Vagina (tissue), 2 donors: ENCODE measurements around the gene CLDN11. TPM values are rescaled to one million over a fixed set of nuclear protein-coding genes. Genes with fewer than 3 reads are reported as not detected.

Source experiments
- DNase-seq, 2 donors: peaks; one replicate each; pipeline ENCODE4 v3.0.0-alpha.2; 2017; ENCODE audit errors: extremely low spot score in 2 of 2
- H3K27ac ChIP-seq: fragments of 200-600 bp; sonication (generic); one replicate; pipeline ENCODE4 v1.5.1; 2019
- H3K27me3 ChIP-seq: fragments of 200-600 bp; sonication (generic); one replicate; pipeline ENCODE4 v1.5.1; 2019
- H3K36me3 ChIP-seq, 2 donors: fragments of 200-600 bp; sonication (generic); one replicate each; pipeline ENCODE4 v1.5.1; 2017 to 2019
- H3K4me1 ChIP-seq: fragments of 200-600 bp; sonication (generic); one replicate; pipeline ENCODE4 v1.5.1; 2019
- H3K4me3 ChIP-seq, 2 donors: fragments of 200-600 bp; sonication (generic); 1 replicate in 1 of 2; 2 replicates in 1 of 2; pipeline ENCODE4 v1.5.1; 2016 to 2019
- H3K9me3 ChIP-seq: fragments of 200-600 bp; sonication (generic); one replicate; pipeline ENCODE4 v1.5.1; 2019
- POLR2A ChIP-seq, 2 donors: fragments of 450-650 bp; IDR thresholded peaks; one replicate each; pipeline ENCODE4 v1.6.1; 2017; ENCODE audit warnings: antibody characterized with exemption in 2 of 2, mild to moderate bottlenecking in 2 of 2, moderate library complexity in 2 of 2
- POLR2AphosphoS5 ChIP-seq, 2 donors: sonication (generic); formaldehyde crosslinking; IDR thresholded peaks; one replicate each; pipeline ENCODE4 v1.9.0; 2017; ENCODE audit warnings: antibody characterized with exemption in 2 of 2, mild to moderate bottlenecking in 2 of 2, low read depth in 1 of 2; ENCODE audit not compliant: insufficient read depth in 1 of 2
- intact Hi-C: fragments of 100-400 bp; cut with DNase I; formaldehyde crosslinking; loops from one replicate; pipeline ENCODE4 v1.15.1; 2023
- microRNA-seq: library from miRNA; unstranded; fragments of <30 nt; microRNA quantifications from one replicate; pipeline ENCODE4, GENCODE V29; 2017; ENCODE audit warnings: borderline number of aligned reads, borderline replicate concordance
- total RNA-seq: library from RNA; depleted of rRNA; stranded (reverse); fragments of >200 nt; gene quantifications from one replicate; pipeline ENCODE4 v1.2.3, GENCODE V29; 2016
- TF ChIP-seq, protein P1 (sequence below), 3 experiments: fragments of 450-650 bp in 2 of 3; fragments of 200-600 bp in 1 of 3; sonication (generic) in 1 of 3; IDR thresholded peaks; one replicate each; pipeline ENCODE4 v1.5.1; 2017 to 2019; ENCODE audit warnings: antibody characterized with exemption in 3 of 3, mild to moderate bottlenecking in 2 of 3, moderate library complexity in 2 of 3

Gene CLDN11
- total RNA-seq, 1 donor from 2014 or later, result 136 TPM

DNA sequence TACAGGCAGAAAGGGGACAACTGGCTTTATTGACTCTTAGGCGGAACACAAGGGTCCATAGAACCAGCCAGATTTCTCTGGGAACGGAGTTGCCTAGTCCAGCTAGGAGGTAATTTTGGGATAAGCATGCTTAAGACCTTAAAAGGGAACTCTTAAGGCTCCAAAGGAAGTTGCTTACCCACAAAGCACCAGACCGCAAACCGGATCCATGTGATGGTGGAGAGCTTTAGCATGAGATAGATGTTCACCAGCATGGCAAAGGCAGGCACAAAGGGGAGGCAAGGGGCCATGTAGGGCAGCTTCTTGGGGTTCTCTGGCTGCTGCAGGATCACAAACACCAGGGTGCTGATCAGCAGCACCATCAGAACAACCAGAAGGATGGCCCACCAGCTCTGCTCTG lies 61.4 kb downstream of the CLDN11 start:
- H3K4me1 ChIP-seq, result peaks cover under 1% of the 10 kb centered on the region
- TF ChIP-seq, protein P1, sequence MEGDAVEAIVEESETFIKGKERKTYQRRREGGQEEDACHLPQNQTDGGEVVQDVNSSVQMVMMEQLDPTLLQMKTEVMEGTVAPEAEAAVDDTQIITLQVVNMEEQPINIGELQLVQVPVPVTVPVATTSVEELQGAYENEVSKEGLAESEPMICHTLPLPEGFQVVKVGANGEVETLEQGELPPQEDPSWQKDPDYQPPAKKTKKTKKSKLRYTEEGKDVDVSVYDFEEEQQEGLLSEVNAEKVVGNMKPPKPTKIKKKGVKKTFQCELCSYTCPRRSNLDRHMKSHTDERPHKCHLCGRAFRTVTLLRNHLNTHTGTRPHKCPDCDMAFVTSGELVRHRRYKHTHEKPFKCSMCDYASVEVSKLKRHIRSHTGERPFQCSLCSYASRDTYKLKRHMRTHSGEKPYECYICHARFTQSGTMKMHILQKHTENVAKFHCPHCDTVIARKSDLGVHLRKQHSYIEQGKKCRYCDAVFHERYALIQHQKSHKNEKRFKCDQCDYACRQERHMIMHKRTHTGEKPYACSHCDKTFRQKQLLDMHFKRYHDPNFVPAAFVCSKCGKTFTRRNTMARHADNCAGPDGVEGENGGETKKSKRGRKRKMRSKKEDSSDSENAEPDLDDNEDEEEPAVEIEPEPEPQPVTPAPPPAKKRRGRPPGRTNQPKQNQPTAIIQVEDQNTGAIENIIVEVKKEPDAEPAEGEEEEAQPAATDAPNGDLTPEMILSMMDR (IDR thresholded peaks at IDR 0.05), result no peak
- no peak for TF ChIP-seq POLR2A (IDR thresholded peaks at IDR 0.05)
- no peak for TF ChIP-seq POLR2AphosphoS5 (IDR thresholded peaks at IDR 0.05; ENCODE audit: insufficient read depth in 1 of 2, low read depth in 1 of 2)
- H3K27me3 ChIP-seq, result no peaks in the 10 kb centered on the region
- H3K9me3 ChIP-seq, result no peaks in the 10 kb centered on the region
- no peak overlapping the region for H3K4me3 ChIP-seq
- no peak for DNase-seq
- no peak overlapping the region for H3K27ac ChIP-seq
- intact Hi-C loops, result no loop called here
- H3K36me3 ChIP-seq, result no peaks in the 10 kb centered on the region

DNA sequence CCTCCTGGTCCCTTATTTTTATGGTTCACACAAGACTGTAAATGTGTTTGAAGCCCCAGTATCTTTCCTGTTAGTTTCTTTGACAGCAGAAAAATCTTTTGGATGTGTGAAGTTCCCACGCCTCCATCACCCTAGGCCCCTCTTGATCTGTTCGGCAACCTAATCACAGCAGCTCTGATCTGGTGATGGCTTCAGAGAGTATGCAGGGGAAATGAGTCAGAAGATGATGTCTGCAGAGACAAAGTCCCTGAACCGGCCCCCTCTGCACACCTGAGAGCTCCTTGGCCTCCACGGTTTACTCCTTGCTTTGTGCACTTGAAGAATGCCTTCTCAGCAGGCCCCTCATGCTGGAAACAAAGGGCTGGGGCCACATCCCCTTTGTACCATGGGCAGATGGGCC lies 63.5 kb downstream of the CLDN11 start:
- Histone ChIP-seq H3K4me1 (no peaks in the 10 kb centered on the region), H3K4me3 (no peak overlapping the region), H3K27ac (no peak overlapping the region), H3K9me3 (no peaks in the 10 kb centered on the region), H3K36me3 (no peaks in the 10 kb centered on the region), H3K27me3 (no peaks in the 10 kb centered on the region)
- TF ChIP-seq, protein P1 (IDR thresholded peaks at IDR 0.05), result no peak
- TF ChIP-seq POLR2AphosphoS5 (IDR thresholded peaks at IDR 0.05; ENCODE audit: insufficient read depth in 1 of 2, low read depth in 1 of 2) (no peak), POLR2A (IDR thresholded peaks at IDR 0.05) (no peak)
- no peak for DNase-seq
- intact Hi-C loops, result no loop called here

DNA sequence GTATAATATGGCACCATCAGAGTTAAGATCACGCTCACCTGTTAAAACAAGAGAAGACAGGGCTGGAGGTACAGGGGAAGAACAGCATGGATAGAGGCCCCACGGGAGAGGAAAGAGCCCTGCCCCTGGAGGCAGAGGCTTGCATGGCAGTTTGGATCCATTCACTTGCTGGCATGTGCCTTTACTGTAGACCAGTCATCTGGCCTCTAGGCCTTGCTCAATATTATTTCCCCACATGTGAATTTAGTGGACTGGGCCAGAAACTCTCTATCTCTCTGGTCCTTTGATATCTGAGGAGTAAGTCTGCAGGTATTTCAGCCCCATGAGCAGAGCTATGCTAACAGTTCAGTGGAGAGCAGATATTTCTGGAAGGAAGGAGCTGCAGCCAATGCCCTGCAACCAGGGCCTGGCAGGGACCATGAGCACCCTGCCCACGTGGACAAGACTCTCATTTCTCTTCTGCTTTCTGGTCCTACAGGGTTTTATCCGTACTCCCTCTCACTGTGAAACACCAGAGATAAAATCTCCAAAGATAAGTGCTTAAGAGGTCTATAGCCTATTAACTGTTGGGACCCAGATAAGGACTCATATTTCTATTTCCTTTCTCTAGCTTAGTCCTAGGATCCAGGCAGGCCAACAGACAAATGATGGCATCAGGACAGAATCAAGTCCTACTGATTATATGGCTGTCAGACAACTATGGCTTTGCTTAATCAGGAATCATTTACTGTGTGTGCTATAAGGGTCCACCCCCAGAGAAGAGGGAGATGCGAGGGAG lies 65.0 kb downstream of the CLDN11 start:
- intact Hi-C loops, result no loop called here
- Histone ChIP-seq H3K9me3 (no peaks in the 10 kb centered on the region), H3K36me3 (no peaks in the 10 kb centered on the region), H3K4me1 (peaks cover 7% of the 10 kb centered on the region), H3K4me3 (no peak overlapping the region), H3K27me3 (no peaks in the 10 kb centered on the region), H3K27ac (no peak overlapping the region)
- DNase-seq, result no peak
- TF ChIP-seq POLR2A (IDR thresholded peaks at IDR 0.05), result no peak
- TF ChIP-seq, protein P1 (IDR thresholded peaks at IDR 0.05), result no peak

Small RNA genes lying within 50 kb of the gene (microRNA-seq; reads per million reads assigned to microRNA genes)
- not detected for gene MIR6828

Other genes with a start within 250 kb of the CLDN11 start
- 46.9 TPM for gene PHC3, start 237.1 kb upstream of the CLDN11 start, total RNA-seq
- gene PRKCI, start 196.4 kb upstream of the CLDN11 start, total RNA-seq, result 33.9 TPM
- 48.1 TPM for gene SKIL, start 61.2 kb upstream of the CLDN11 start, total RNA-seq
- gene SLC7A14, start 167.2 kb downstream of the CLDN11 start, total RNA-seq, result 1.2 TPM